ENCODE results near the gene TSPEAR.

Gene TSPEAR

GRCh38 chr21:44739316-44739715 is 27.9 kb upstream of the TSPEAR start:
- DNase-seq, result no peak

GRCh38 chr21:44738621-44739020 is 27.2 kb upstream of the TSPEAR start:
- DNase-seq, result no peak

- no peak for DNase-seq
Measured at GRCh38 chr21:44737706-44738354, 26.5 kb upstream of the TSPEAR start.

GRCh38 chr21:44736291-44737004 is 25.1 kb upstream of the TSPEAR start:
- DNase-seq, result no peak

GRCh38 chr21:44735821-44736220 is 24.4 kb upstream of the TSPEAR start:
- DNase-seq, result no peak

GRCh38 chr21:44734841-44735240 is 23.5 kb upstream of the TSPEAR start:
- no peak for DNase-seq

GRCh38 chr21:44734026-44734745 is 22.8 kb upstream of the TSPEAR start:
- DNase-seq, result no peak

GRCh38 chr21:44732956-44733355 is 21.6 kb upstream of the TSPEAR start:
- DNase-seq, result no peak

- DNase-seq, result no peak
Measured at GRCh38 chr21:44732263-44732662, 20.9 kb upstream of the TSPEAR start.

- DNase-seq, result no peak
Measured at GRCh38 chr21:44730951-44731579, 19.7 kb upstream of the TSPEAR start.

GRCh38 chr21:44730028-44730395 is 18.6 kb upstream of the TSPEAR start:
- DNase-seq, result no peak

- no peak for DNase-seq
Measured at GRCh38 chr21:44729336-44730027, 18.1 kb upstream of the TSPEAR start.

- no peak for DNase-seq
Measured at GRCh38 chr21:44728716-44729115, 17.3 kb upstream of the TSPEAR start.

- no peak for DNase-seq
Measured at GRCh38 chr21:44727757-44728156, 16.4 kb upstream of the TSPEAR start.

- DNase-seq, result no peak
Measured at GRCh38 chr21:44727321-44727720, 15.9 kb upstream of the TSPEAR start.

GRCh38 chr21:44726826-44727225 is 15.5 kb upstream of the TSPEAR start:
- DNase-seq, result no peak

- no peak for DNase-seq
Measured at GRCh38 chr21:44724926-44725325, 13.6 kb upstream of the TSPEAR start.

- DNase-seq, result no peak
Measured at GRCh38 chr21:44724196-44724595, 12.8 kb upstream of the TSPEAR start.

- DNase-seq, result no peak
Measured at GRCh38 chr21:44723177-44724131, 12.1 kb upstream of the TSPEAR start.

- no peak for DNase-seq
Measured at GRCh38 chr21:44722731-44723130, 11.4 kb upstream of the TSPEAR start.

- no peak for DNase-seq
Measured at GRCh38 chr21:44720170-44720569, 8.8 kb upstream of the TSPEAR start.

- DNase-seq, result no peak
Measured at GRCh38 chr21:44718571-44718970, 7.2 kb upstream of the TSPEAR start.
